Measurements from ENCODE around the gene SORCS2. TPM values are rescaled to one million over a fixed set of nuclear protein-coding genes. Genes with fewer than 3 reads are reported as not detected.

Gene SORCS2
- total RNA-seq, 1 experiment from 2014 or later = 4.1 TPM

- Histone ChIP-seq H3K9me3 (ENCODE audit: low read length) (no peaks in the 10 kb centered on the region), H3K36me3 (ENCODE audit: low read depth, low read length) (no peaks in the 10 kb centered on the region), H3K9ac (ENCODE audit: low read length) (no peak overlapping the region), H3K4me1 (ENCODE audit: insufficient read depth, low read length) (no peaks in the 10 kb centered on the region), H3K4me3 (ENCODE audit: low read length) (no peak overlapping the region), H3K27me3 (ENCODE audit: low read length) (no peaks in the 10 kb centered on the region), H3K27ac (ENCODE audit: low read length) (no peak overlapping the region), H3K9me2 (replicated peaks; ENCODE audit: low read length) (no peaks in the 10 kb centered on the region), H3F3A (ENCODE audit: low read length, unreplicated experiment) (no peaks in the 10 kb centered on the region), H3K4me2 (ENCODE audit: low read length) (no peak overlapping the region), H2AFZ (ENCODE audit: low read length) (no peak overlapping the region), H3K79me2 (ENCODE audit: low read length) (no peaks in the 10 kb centered on the region), H4K20me1 (ENCODE audit: low read length) (no peaks in the 10 kb centered on the region)
- CTCF ChIA-PET = interaction anchor here (0.7 kb wide), 1 partner anchor 353 kb away, joined by 5 read pairs; no protein-coding TSS in a partner anchor
- POLR2A ChIA-PET (ENCODE audit: unreplicated experiment) = no interaction called here
- intact Hi-C loops (cut with micrococcal nuclease) = no loop called here
- no TSS peak for BruUV-seq (replicated peaks)
- DNase-seq (no peak), ATAC-seq (no peak)
- no peak for TF ChIP-seq EZH2phosphoT487 (IDR thresholded peaks at IDR 0.05; ENCODE audit: borderline replicate concordance, low read length)
- TF ChIP-seq CTCF (conservative IDR thresholded peaks at IDR 0.05; ENCODE audit: low read depth, low read length) = no peak
- TF ChIP-seq EZH2 (IDR thresholded peaks at IDR 0.05; ENCODE audit: low read length, unreplicated experiment) = no peak
Observed at GRCh38 chr4:7297374-7297773, 105.0 kb downstream of the SORCS2 start.

GRCh38 chr4:7297881-7298280 lies 105.5 kb downstream of the SORCS2 start:
- Histone ChIP-seq H3K9ac (ENCODE audit: low read length) (no peak overlapping the region), H3K9me3 (ENCODE audit: low read length) (no peaks in the 10 kb centered on the region), H3K27me3 (ENCODE audit: low read length) (no peaks in the 10 kb centered on the region), H2AFZ (ENCODE audit: low read length) (no peak overlapping the region), H3K4me2 (ENCODE audit: low read length) (no peak overlapping the region), H3F3A (ENCODE audit: low read length, unreplicated experiment) (no peaks in the 10 kb centered on the region), H3K4me1 (ENCODE audit: insufficient read depth, low read length) (no peaks in the 10 kb centered on the region), H3K4me3 (ENCODE audit: low read length) (no peak overlapping the region), H4K20me1 (ENCODE audit: low read length) (no peaks in the 10 kb centered on the region), H3K36me3 (ENCODE audit: low read depth, low read length) (no peaks in the 10 kb centered on the region), H3K79me2 (ENCODE audit: low read length) (no peaks in the 10 kb centered on the region), H3K9me2 (replicated peaks; ENCODE audit: low read length) (no peaks in the 10 kb centered on the region), H3K27ac (ENCODE audit: low read length) (no peak overlapping the region)
- ChIA-PET POLR2A (ENCODE audit: unreplicated experiment) (no interaction called here), CTCF (interaction anchor here (0.7 kb wide), 1 partner anchor 353 kb away, joined by 5 read pairs; no protein-coding TSS in a partner anchor)
- TF ChIP-seq EZH2 (IDR thresholded peaks at IDR 0.05; ENCODE audit: low read length, unreplicated experiment) (no peak), EZH2phosphoT487 (IDR thresholded peaks at IDR 0.05; ENCODE audit: borderline replicate concordance, low read length) (no peak), CTCF (conservative IDR thresholded peaks at IDR 0.05; ENCODE audit: low read depth, low read length) (no peak)
- intact Hi-C loops (cut with micrococcal nuclease) = no loop called here
- BruUV-seq (replicated peaks) = no TSS peak
- ATAC-seq (no peak), DNase-seq (no peak)

GRCh38 chr4:7298619-7299009 lies 106.3 kb downstream of the SORCS2 start:
- POLR2A ChIA-PET (ENCODE audit: unreplicated experiment) = no interaction called here
- CTCF ChIA-PET = no interaction called here

More at GRCh38 chr4:7298619-7299009, 106.3 kb downstream of the SORCS2 start:
- no TSS peak for BruUV-seq (replicated peaks)
- Histone ChIP-seq H3K4me3 (ENCODE audit: low read length) (no peak overlapping the region), H3K9me2 (replicated peaks; ENCODE audit: low read length) (no peaks in the 10 kb centered on the region), H3K27ac (ENCODE audit: low read length) (no peak overlapping the region), H3F3A (ENCODE audit: low read length, unreplicated experiment) (no peaks in the 10 kb centered on the region), H3K27me3 (ENCODE audit: low read length) (no peaks in the 10 kb centered on the region), H3K9me3 (ENCODE audit: low read length) (no peaks in the 10 kb centered on the region), H2AFZ (ENCODE audit: low read length) (no peak overlapping the region), H4K20me1 (ENCODE audit: low read length) (no peaks in the 10 kb centered on the region), H3K36me3 (ENCODE audit: low read depth, low read length) (no peaks in the 10 kb centered on the region), H3K4me2 (ENCODE audit: low read length) (no peak overlapping the region), H3K4me1 (ENCODE audit: insufficient read depth, low read length) (no peaks in the 10 kb centered on the region), H3K9ac (ENCODE audit: low read length) (no peak overlapping the region), H3K79me2 (ENCODE audit: low read length) (no peaks in the 10 kb centered on the region)
- no peak for DNase-seq
- no peak for ATAC-seq
- intact Hi-C loops (cut with micrococcal nuclease) = no loop called here
- TF ChIP-seq EZH2 (IDR thresholded peaks at IDR 0.05; ENCODE audit: low read length, unreplicated experiment) (no peak), CTCF (conservative IDR thresholded peaks at IDR 0.05; ENCODE audit: low read depth, low read length) (no peak), EZH2phosphoT487 (IDR thresholded peaks at IDR 0.05; ENCODE audit: borderline replicate concordance, low read length) (no peak)

Measured in PC-3 (cell line).